ENCODE data around the gene ACTG1. TPM values are rescaled to one million over a fixed set of nuclear protein-coding genes. Genes with fewer than 3 reads are reported as not detected.
"Not testable (repeated sequence)": the region's sequence is repeated elsewhere in the genome, so short reads cannot be mapped to it uniquely, and the experiment has no call there.

The ACTG1 gene
- total RNA-seq, 1 donor from 2014 or later, result 9,336 TPM

DNA sequence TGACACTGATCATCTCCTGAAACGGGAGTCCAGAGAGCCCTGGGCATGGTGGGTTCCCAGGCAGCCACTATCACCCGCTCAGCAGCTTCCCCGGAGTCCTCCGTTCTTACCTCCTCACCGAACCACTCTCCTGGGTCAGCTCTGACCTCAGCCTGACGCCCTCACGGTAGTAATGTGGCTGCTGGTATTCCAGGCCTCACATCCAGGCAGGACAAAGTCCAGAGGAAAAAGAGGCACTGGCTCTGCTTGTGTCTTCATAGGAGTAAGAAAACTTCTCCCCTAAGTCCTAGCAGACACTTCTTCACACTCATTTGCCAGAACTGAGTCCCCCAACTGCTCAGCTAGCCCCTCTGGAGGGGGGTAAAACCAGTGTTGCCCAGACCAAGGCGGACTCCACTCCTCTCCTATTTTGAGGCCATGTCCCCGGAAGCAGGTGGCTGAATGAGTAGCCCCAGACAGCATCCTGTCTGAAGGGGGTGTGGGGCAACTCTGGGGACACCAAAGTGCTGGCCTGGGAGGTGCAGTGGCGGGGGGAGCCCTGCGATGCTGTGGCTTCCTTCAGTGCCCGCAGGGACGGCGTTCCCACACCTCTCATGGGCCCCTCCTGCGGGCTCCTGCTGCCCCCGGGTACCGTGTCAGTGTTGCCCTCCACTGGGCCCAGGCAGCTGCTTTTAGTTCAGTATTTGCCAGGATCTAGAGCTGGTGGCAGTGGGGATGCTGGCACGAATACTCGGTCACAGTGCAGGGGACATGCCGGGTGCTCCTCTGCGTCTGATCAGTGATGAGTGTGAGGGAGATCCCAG lies 20.9 kb upstream of the ACTG1 start:
- DNase-seq (ENCODE audit: extremely low read depth, low read depth, low spot score), result no peak

DNA sequence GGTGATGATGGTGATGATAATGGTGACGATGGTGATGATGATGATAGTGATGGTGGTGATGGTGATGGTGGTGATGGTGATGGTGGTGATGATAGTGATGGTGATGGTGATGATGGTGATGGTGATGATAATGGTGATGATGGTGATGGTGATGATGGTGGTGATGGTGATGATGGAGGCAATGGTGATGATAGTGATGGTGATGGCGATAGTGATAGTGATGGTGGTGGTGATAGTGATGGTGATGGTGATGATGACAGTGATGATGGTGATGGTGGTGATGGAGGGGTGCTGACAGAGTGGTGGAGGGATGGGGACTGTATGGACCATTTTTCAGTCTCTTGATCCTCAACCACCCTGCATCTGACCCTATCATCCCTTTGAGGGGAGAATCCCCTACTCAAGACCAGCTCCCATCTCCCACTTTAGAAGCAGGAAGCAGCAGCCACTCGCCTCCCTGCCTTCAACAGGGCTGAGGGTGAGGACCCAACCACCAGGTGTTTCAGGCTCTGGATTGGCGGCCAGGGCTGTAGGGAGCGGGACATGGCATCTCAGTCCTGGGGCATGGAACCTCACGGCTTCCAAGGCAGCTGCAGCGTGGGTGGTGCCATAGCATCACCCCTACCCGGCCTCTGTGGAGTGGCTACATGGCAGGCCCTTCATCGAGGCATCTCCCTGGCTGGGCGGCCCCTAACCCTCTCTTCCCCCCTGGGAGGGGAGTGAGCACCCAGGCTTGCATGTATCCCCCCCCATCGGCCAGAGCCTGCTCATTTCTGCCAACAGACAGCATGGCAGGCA lies 20.1 kb upstream of the ACTG1 start:
- DNase-seq (ENCODE audit: extremely low read depth, low read depth, low spot score), result no peak

DNA sequence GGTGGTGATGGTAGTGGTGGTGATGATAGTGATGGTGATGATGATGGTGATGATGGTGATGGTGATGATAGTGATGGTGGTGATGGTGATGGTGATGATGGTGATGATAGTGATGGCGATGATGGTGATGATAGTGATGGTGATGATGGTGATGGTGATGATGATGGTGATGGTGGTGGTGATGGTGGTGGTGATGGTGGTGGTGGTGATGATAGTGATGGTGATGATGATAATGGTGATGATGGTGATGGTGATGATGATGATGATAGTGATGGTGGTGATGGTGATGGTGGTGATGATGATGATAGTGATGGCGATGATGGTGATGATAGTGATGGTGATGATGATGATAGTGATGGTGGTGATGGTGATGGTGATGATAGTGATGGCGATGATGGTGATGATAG lies 19.4 kb upstream of the ACTG1 start:
- DNase-seq (ENCODE audit: extremely low read depth, low read depth, low spot score), result not testable (repeated sequence)

DNA sequence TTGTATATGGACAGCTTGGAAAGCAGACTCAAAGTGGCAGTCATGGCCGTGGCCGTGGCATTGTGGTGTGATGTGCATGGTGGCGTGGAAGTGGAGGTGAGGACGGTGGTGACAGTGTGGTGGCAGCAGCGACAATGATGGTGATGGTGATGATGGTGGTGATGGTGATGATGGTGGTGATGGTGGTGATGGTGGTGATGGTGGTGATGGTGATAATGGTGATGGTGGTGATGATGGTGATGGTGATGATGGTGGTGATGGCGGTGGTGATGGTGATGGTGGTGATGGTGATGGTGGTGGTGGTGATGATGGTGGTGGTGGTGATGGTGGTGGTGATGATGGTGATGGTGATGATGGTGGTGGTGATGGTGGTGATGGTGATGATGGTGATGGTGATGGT lies 18.4 kb upstream of the ACTG1 start:
- DNase-seq (ENCODE audit: extremely low read depth, low read depth, low spot score), result not testable (repeated sequence)

DNA sequence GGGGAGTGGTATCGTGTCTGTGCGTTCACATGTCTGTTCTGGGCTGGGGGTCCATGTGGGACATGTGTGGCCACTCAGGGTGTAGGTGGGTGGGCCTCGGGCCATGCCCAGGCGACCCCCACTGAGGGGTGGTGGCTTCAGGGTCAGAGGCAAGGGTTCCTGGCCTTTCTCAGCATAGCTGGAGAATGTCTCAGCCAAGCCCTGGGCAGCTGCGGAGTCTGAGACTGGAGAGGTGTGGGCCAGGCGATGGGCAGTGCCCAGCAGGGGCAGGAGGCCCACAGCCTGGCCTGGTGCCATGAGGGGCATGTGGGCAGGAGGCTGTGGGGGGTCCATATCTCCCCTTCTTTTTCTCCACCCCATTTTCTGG lies 16.8 kb upstream of the ACTG1 start:
- DNase-seq (ENCODE audit: extremely low read depth, low read depth, low spot score), result no peak

DNA sequence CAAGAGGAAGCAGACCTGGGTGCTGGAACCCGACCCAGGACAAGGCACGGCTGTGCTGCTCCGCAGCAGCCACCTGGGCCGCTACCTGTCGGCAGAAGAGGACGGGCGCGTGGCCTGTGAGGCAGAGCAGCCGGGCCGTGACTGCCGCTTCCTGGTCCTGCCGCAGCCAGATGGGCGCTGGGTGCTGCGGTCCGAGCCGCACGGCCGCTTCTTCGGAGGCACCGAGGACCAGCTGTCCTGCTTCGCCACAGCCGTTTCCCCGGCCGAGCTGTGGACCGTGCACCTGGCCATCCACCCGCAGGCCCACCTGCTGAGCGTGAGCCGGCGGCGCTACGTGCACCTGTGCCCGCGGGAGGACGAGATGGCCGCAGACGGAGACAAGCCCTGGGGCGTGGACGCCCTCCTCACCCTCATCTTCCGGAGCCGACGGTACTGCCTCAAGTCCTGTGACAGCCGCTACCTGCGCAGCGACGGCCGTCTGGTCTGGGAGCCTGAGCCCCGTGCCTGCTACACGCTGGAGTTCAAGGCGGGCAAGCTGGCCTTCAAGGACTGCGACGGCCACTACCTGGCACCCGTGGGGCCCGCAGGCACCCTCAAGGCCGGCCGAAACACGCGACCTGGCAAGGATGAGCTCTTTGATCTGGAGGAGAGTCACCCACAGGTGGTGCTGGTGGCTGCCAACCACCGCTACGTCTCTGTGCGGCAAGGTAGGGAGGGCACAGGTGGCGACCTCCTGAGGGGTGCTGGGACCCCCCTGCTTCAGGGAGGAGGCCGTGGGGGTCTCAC lies 16.2 kb upstream of the ACTG1 start:
- no peak for DNase-seq (ENCODE audit: extremely low read depth, low read depth, low spot score)

DNA sequence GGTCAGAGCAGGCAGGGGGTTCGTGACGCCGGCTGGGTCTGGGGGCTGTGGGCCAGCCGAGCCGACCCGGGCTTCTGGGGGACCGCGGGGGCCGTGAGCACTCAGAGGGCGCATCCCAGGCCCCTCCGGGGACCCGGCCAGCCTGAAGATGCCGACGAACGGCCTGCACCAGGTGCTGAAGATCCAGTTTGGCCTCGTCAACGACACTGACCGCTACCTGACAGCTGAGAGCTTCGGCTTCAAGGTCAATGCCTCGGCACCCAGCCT lies 15.7 kb upstream of the ACTG1 start:
- DNase-seq (ENCODE audit: extremely low read depth, low read depth, low spot score), result no peak

DNA sequence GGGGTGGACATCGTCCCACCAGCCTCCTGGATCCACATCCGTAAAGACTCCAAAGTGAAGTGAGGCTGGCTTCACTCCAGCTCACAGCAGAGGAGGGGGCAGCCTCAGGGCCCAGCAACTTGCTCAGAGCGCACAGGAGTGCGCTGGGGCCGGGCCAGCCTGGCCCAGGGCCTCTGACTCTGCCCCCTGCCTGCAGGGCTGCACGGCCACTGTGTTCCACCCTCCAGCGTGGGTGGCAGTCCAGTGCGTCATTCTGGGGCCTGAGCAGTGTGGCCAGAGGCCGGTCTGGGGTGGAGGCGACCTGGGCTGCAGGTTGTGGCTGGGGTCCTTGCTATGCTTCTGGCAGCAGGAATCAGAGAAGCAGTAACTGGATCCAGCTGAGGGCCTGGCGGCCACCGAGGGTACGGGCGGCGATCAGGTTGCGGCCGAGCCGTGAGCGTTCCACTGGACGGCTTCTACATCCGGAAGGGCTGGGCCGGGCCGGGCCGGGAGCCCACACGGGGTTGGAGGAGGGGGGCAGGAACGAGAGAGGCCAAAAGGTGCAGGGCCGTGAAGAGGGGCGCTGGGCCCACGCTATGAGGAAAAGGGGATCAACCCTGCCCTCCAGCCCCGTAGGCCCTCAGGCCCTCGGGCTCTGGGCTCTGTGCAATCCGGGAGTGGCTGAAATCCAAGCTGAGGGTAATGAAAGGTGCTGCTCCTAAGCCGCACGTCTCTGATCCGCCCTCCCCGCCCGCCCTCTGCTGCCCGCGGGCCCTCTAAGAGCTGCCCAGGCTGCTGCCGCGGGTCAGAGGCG lies 15.2 kb upstream of the ACTG1 start, which contains the start of gene FSCN2:
Gene FSCN2 (plus strand): TSS at position 787 of the 793 bp plus-strand sequence. CDS start 155 bp downstream, outside the sequence.
- DNase-seq (ENCODE audit: extremely low read depth, low read depth, low spot score), result no peak

DNA sequence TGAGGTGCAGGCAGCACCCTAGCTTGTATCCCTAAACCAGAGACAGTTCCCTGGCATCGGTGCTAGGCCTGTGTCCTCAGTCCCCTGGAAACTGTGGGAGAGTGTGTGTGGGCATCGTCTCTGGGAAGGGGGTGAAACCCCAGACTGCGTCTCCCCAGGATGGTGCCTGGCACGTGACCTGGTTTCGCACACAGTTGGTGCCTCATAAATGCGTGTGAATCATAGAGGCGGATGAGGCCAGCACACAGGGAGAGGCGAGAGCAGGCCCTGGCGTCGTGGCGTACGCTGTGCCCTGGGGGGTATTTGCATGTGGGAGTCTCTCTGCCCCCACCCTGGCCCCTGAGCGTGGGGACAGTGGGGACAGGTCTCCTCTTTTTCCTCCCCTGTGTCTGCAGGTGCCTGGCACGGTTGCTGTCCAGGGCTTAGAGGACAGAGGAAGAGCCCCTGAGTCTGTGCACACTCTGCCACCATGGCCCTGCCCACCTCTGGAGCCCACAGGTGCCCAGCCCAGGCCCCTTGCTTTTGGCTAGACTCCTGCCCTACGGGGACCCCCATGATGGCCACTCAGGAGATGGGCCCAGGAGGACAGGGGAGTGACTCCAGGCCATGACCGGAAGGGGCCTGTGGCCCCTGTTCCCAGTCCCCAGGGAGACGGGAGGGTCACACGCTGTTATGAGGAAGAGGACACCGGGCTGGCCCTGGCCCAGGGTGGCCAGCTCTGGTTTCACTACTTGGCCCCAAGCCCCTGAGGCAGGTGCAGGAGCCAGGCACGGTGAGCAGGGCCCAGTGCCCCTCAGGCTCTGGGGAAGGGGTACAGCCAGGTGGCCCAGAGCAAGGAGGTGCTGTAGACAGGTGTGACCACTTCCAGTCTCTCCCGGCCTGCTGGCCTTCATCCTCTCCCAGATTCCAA lies 14.3 kb upstream of the ACTG1 start:
- DNase-seq (ENCODE audit: extremely low read depth, low read depth, low spot score), result no peak

DNA sequence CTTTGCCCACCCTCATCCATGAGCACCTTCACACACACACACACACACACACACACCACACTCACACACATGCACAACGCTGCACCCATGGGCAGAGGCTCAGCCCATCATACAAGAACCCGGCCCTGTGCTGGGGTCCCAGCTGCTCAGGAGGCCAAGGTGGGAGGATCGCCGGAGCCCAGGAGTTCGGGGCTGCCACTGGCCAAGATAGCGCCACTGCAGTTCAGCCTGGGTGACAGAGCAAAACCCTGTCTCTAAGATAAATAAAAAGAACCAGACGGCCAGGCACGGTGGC lies 12.2 kb upstream of the ACTG1 start:
- DNase-seq (ENCODE audit: extremely low read depth, low read depth, low spot score), result no peak

DNA sequence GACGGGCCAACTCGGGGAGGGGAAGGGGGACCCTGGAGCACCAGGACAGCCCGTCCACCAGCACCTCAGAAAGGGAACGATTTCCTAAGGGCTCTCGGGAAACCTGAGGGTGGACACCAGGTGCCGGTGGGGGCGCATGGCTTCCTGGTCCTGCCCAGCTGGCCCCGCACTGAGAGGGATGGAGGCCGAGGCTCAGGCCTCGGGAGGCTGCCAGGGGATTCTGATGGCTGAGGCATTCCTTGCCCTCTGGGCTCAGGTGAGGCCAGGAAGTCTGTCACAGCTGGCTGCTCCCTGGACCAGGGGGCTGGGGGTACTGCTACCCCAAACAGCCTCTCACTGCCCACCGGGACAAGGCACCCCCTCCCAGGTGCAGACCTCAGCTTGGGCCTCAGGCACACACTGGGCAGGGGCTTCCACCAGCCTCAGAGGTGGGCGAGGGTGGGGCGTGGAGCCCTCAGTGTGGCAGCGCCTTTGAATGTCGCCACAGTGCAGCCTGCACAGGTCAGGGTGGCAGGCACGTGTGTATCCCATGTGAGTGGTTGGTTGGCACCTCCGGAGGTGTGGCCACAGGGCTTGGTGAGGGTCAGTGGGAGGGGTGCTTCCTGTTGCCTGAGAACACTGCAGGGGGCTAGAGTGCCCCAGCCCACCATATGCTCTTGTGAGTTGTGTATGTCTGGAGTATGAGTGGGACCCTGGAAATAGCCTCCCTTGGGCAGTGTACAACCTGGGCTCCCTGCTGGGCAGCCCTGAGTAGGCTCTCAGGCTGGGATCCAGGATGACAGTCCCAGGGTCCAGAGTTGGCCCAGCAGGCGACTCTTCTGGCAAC lies 11.7 kb upstream of the ACTG1 start:
- DNase-seq (ENCODE audit: extremely low read depth, low read depth, low spot score), result no peak

DNA sequence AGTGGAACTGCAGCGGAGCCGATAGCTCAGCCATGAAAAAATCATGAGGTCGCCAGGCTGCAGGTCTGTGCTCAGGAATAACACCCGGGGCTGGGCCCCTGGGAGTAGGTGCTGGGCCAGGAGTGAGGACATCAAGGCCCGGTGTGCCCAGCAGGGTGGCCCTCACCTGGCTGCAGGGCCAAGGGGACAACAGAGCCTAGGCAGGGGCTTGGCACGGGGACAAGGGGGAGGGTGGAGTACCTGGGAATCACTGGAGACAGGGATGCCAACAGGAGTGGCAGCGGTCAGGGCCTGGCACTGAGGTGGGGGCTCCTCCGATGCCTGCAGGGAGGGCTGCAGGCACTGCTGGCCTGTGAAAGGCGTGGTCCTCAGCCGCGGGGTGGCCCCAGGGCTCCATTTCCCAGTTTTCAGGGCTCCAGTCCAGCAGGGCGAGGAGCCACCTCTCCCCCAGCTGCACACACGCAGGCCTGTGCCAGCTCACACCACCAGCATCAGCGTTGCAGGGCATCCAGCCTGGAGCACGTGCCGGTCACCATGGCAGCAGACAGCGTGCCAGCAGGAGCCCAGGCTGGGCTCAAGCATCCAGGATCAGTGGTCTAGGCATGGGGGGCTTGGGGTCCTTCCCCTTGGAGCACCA lies 10.9 kb upstream of the ACTG1 start:
- DNase-seq (ENCODE audit: extremely low read depth, low read depth, low spot score), result no peak

DNA sequence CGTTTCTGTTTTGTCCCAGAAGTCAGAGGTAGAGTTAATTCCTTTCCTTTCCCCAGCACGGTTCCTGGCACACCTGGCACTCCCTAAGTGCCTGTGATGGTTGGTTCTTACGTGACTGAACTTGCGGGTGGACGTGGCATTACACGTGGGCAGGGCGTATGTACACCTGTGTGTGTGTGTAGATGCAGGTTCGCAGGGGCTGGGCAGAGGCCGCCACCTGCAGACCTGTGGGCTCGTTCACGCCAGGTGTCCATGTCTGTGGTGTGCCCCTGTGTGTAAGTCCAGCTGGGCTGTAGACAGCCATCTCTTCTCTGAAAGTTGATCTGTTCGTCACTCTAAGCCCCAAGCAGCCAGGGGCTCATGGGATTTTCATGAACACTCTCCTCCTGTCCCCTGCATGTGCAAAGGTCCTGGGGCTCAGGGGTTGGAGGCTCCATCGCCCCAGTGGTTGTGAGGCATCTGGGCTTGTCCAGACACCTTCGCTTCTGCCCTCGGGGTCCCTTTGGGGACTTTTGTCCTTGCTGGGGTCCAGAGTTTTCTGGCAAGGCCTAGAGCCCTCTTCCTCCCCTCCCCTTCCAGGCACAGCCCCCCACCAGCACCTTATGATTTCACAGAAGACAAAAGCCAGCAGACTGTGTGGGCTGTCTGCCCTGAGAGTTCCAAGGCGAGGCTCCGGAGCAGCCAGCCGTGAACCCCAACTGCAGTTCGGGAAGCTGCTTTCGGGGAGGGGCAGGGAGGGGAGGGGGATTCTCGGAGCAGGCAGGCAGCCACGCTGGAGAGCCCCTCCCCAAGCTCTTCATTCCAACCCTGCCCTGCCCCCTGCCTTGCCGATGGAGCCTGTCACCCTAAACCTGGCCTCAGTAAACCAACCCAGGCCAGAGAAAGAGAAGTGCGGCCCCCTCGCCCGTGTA lies 10.1 kb upstream of the ACTG1 start:
- no peak for DNase-seq (ENCODE audit: extremely low read depth, low read depth, low spot score)

DNA sequence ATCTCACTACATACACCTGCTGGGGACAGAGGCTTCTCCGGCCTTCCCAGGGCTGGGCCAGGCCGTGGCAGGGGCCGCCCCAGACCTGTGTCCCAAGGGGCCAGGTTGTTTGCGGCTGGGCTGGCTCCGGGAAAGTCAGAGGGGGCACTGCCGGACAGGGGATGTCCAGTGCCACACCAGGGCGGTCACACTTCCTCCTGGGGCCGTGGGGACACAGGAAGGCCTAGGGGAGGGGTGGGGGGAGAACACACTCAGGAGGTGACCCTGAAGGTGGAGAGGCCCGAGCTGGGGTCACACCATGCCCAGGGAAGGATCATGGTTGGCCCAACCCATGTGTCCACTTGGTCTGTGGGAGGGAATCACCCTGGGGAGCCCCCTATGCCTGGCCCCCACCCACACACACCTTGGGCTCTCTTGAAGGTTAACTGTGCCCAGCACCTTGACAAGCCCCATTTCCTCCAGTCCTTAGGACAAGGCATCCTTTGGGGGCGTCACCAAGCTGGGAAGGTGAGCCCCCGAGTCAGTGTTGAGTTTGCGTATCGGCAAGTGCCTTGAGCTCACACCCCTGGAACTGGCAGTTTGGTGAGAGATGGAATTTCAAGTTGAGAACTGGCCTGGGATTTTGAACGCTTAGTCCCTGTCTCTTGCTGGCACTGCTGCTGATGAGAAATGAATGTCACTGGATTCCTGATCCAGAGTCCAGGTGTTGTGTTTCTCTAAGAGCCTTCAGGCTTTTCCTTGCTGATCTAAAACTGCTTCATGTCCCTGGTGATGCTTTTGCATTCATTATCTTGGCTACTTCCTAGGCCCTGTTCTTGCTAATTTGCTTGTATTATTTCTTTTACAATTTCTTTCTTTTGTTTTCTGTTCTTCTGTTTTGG lies 7.7 kb upstream of the ACTG1 start:
- DNase-seq (ENCODE audit: extremely low read depth, low read depth, low spot score), result no peak

DNA sequence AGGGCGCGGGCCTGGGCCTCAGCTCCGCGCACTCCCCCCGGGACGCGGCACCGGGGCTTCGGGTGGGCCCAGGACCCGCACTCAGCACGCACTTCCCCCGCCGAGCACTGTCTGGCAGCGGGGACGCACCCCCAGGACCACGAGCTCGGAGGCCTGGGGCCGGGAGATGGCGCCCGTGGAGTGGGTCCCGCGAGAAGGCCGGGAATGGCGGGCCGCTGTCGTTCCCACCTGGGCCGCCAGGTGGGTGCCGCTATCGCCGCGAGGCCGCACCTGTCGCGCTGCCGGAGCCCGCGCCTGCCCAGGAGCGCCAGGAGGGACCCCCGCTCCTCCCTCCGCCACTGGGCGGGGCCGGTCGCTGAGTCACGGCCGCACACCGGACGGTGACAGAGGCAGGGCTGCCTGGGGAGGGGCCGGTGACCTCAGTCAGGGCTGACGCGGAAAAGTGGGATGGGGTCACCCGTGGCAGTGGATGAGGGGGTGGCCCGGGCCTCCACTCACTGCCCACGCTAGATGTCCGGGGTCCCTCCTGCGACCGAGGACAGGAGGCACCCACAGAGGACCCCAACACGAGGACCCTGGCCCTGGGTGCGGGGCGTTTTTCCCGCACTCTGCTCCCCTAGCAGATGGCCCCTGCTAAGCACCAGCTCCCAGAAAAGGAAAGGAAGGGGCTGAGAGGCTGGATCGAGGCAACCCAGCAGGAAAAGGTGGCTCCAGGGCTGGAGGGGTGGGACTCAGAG lies 6.9 kb upstream of the ACTG1 start:
- DNase-seq (ENCODE audit: extremely low read depth, low read depth, low spot score), result no peak

DNA sequence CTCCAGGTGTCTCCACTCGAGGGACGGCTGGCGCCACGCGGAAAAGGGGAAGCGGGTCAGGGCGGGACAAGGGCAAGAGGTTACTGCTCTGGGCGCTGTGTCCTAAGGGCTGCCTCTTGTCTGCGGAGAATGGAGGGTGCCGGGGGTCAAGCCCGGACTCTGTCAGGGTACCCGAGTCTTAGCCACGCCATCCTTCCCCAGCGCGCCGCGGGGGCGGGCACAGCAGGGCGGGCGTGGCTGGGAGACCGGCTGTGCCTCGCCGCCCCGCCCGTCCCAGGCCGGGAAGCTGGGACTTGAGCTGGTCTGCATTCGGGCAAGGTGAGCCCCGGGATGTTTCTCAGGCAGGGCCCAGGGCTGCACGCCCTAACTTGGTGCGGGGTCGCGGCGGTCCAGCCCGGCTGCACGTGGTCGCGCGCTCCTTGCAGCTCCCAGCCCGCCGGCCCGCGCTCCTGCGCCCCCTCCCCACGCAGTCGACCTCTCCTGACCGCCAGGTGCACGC lies 6.2 kb upstream of the ACTG1 start:
- DNase-seq (ENCODE audit: extremely low read depth, low read depth, low spot score), result no peak

Measured in glomerular endothelial cell (primary cell).